ENCODE data around the gene CDH4. TPM values are rescaled to one million over a fixed set of nuclear protein-coding genes. Genes with fewer than 3 reads are reported as not detected.

CDH4 gene
- total and polyA plus RNA-seq, 9 donors: 0.12 to 4.4 (median 0.36) TPM

- Histone ChIP-seq H3K27me3 (no peaks in the 10 kb centered on the region), H3K27ac (no peak overlapping the region), H3K4me1 (ENCODE audit: insufficient read depth) (peaks cover 4% of the 10 kb centered on the region), H3K9me3 (no peaks in the 10 kb centered on the region), H3K36me3 (no peaks in the 10 kb centered on the region), H3K4me3 (no peak overlapping the region)
- TF ChIP-seq POLR2A (IDR thresholded peaks at IDR 0.05) (no peak), EP300 (IDR thresholded peaks at IDR 0.05) (no peak), CTCF (IDR thresholded peaks at IDR 0.05) (no peak)
- intact Hi-C loops (cut with DNase I): loop anchor here in 3 of 4 donors (10.0 kb wide), 1 partner anchor 1835 kb away; no protein-coding TSS in a partner anchor
- DNase-seq: no peak
- 89 to 98% (median 98%) methylated on average over 1 of the region's 1 CpG for WGBS, 3 donors
Measured at GRCh38 chr20:61889659-61890058, 637.6 kb downstream of the CDH4 start.

- Histone ChIP-seq H3K4me3 (no peak overlapping the region), H3K9me3 (no peaks in the 10 kb centered on the region), H3K27me3 (no peaks in the 10 kb centered on the region), H3K36me3 (no peaks in the 10 kb centered on the region), H3K27ac (no peak overlapping the region), H3K4me1 (ENCODE audit: insufficient read depth) (peaks cover 4% of the 10 kb centered on the region)
- TF ChIP-seq EP300 (IDR thresholded peaks at IDR 0.05) (no peak), CTCF (IDR thresholded peaks at IDR 0.05) (no peak), POLR2A (IDR thresholded peaks at IDR 0.05) (no peak)
- DNase-seq: no peak
- intact Hi-C loops (cut with DNase I): loop anchor here in 3 of 4 donors (10.0 kb wide), 1 partner anchor 1835 kb away; no protein-coding TSS in a partner anchor
- 0 to 100% (median 36%) methylated on average over 1 of the region's 1 CpG for WGBS, 3 donors
Measured at GRCh38 chr20:61890210-61890609, 638.1 kb downstream of the CDH4 start.

- H3K27me3 ChIP-seq: no peaks in the 10 kb centered on the region
- intact Hi-C loops (cut with DNase I): loop anchor here in 3 of 4 donors (10.0 kb wide), 1 partner anchor 1837 kb away; no protein-coding TSS in a partner anchor
Measured at GRCh38 chr20:61891476-61891875, 639.4 kb downstream of the CDH4 start.

GRCh38 chr20:61891916-61892649 lies 640.0 kb downstream of the CDH4 start:
- whole genome bisulfite sequencing, 3 donors: 64 to 67% (median 66%) methylated on average over 6 of the region's 6 CpGs
- no peak overlapping the region for H3K27ac ChIP-seq
- no peaks in the 10 kb centered on the region for H3K9me3 ChIP-seq
- H3K36me3 ChIP-seq: no peaks in the 10 kb centered on the region
- H3K27me3 ChIP-seq: no peaks in the 10 kb centered on the region
- TF ChIP-seq CTCF (IDR thresholded peaks at IDR 0.05) (no peak), EP300 (IDR thresholded peaks at IDR 0.05) (no peak), POLR2A (IDR thresholded peaks at IDR 0.05) (no peak)
- intact Hi-C loops (cut with DNase I): loop anchor here in 3 of 4 donors (10.0 kb wide), 1 partner anchor 1837 kb away; no protein-coding TSS in a partner anchor
- DNase-seq: no peak
- H3K4me3 ChIP-seq: no peak overlapping the region
- H3K4me1 ChIP-seq (ENCODE audit: insufficient read depth): peaks cover 2% of the 10 kb centered on the region

More at GRCh38 chr20:61891476-61891875, 639.4 kb downstream of the CDH4 start:
- Histone ChIP-seq H3K9me3 (no peaks in the 10 kb centered on the region), H3K4me3 (no peak overlapping the region), H3K36me3 (no peaks in the 10 kb centered on the region), H3K4me1 (ENCODE audit: insufficient read depth) (peaks cover 4% of the 10 kb centered on the region), H3K27ac (no peak overlapping the region)
- no peak for DNase-seq
- no peak for TF ChIP-seq EP300 (IDR thresholded peaks at IDR 0.05)
- TF ChIP-seq CTCF (IDR thresholded peaks at IDR 0.05): no peak
- no peak for TF ChIP-seq POLR2A (IDR thresholded peaks at IDR 0.05)
- WGBS, 3 donors: 69 to 74% (median 72%) methylated on average over 6 of the region's 6 CpGs

All from ovary (tissue), 9 donors.